GM12875 (cell line): ENCODE results near the gene HIP1.

Experiments used
- H3K4me3 ChIP-seq: one replicate; pipeline ENCODE4 v1.5.1; 2011; ENCODE audit warnings: low read depth, low read length, control low read depth
- TF ChIP-seq, protein P1 (sequence below): IDR thresholded peaks from 2 replicates; pipeline ENCODE4 v1.5.1; 2011; ENCODE audit warnings: low read depth, mild to moderate bottlenecking, control low read depth, inconsistent platforms, low read length, moderate library complexity, borderline replicate concordance; ENCODE audit not compliant: insufficient read depth

The HIP1 gene

DNA sequence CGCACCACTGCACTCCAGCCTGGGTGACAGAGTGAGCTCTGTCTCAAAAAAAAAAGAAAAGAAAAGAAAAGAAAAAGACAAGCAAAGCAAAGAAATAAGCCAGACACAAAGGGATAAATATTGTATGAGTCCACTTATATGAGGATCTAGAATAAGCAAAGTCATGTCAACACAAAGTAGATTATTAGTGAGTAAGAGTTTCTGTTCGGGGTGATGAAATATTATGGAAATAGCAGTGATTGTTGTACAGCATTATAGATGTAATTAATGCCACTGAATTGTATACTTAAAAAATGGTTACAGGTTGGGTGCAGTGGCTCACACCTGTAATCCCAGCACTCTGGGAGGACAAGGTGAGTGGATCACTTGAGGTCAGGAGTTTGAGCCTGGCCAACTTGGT lies 83.2 kb downstream of the HIP1 start:
- TF ChIP-seq, protein P1, sequence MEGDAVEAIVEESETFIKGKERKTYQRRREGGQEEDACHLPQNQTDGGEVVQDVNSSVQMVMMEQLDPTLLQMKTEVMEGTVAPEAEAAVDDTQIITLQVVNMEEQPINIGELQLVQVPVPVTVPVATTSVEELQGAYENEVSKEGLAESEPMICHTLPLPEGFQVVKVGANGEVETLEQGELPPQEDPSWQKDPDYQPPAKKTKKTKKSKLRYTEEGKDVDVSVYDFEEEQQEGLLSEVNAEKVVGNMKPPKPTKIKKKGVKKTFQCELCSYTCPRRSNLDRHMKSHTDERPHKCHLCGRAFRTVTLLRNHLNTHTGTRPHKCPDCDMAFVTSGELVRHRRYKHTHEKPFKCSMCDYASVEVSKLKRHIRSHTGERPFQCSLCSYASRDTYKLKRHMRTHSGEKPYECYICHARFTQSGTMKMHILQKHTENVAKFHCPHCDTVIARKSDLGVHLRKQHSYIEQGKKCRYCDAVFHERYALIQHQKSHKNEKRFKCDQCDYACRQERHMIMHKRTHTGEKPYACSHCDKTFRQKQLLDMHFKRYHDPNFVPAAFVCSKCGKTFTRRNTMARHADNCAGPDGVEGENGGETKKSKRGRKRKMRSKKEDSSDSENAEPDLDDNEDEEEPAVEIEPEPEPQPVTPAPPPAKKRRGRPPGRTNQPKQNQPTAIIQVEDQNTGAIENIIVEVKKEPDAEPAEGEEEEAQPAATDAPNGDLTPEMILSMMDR, result no peak
- H3K4me3 ChIP-seq, result no peak overlapping the region

GRCh38 chr7:75654855-75655254 lies 83.9 kb downstream of the HIP1 start:
- TF ChIP-seq, protein P1, result no peak
- no peak overlapping the region for H3K4me3 ChIP-seq

DNA sequence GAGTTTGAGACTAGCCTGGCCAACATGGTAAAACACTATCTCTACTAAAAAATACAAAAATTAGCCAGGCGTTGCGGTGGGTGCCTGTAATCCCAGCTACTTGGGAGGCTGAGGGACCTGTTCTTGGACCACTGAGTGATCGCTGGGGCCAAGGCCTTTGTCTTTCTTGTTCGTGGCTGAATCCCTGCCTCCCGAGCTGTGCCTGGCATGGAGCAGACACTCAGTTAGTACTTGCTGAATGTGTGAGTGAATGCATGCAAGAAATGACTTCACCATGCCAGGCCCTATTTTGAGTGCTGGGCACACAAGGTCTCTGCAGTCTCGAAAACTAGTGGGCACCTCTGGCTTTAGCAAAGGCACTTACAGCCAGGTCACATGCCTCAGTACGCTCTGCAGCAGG lies 85.1 kb downstream of the HIP1 start:
- TF ChIP-seq, protein P1, result no peak

GRCh38 chr7:75652788-75653187 lies 86.0 kb downstream of the HIP1 start:
- TF ChIP-seq, protein P1, result no peak
- no peak overlapping the region for H3K4me3 ChIP-seq

More for the DNA sequence above, 85.1 kb downstream of the HIP1 start:
- no peak overlapping the region for H3K4me3 ChIP-seq

DNA sequence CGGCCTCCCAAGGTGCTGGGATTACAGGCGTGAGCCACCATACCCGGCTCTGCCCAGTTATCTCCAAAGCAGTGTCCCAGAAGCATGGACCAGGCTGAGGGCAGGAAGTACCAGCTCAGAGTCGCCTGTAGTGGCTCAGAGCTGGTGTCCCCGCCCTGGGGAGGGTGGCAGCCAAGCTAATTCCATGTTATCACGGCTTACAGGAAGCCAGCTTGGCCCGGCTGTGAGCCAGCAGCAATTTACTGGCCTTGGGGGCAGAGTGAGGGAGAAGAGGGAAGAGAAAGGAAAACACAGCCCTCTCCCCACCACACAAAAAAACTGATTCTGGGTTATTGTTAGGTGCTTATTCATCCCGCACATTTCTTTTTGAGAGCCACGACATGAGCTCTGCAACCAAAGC lies 88.1 kb downstream of the HIP1 start:
- TF ChIP-seq, protein P1, result no peak
- no peak overlapping the region for H3K4me3 ChIP-seq

DNA sequence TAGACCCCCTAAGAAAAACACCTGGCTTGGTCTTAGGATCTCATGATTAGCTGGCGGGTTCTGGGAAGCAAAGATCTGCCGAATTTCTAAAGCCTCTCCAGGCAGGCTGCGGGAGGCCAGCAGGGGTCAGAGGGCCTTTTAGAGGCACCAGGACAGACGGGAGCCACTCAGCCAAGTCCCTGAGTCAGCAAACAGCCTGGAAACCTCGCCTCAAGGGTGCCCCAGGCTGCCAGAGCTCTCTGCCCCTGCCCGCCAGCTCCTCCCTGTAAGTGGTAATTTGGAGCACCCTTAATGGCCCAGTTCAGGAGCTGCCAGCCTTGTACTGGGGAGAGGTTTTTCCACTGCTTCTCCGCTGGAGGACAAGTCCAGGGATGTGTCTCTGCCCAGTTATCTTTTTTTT lies 88.7 kb downstream of the HIP1 start:
- no peak overlapping the region for H3K4me3 ChIP-seq
- TF ChIP-seq, protein P1, result no peak

DNA sequence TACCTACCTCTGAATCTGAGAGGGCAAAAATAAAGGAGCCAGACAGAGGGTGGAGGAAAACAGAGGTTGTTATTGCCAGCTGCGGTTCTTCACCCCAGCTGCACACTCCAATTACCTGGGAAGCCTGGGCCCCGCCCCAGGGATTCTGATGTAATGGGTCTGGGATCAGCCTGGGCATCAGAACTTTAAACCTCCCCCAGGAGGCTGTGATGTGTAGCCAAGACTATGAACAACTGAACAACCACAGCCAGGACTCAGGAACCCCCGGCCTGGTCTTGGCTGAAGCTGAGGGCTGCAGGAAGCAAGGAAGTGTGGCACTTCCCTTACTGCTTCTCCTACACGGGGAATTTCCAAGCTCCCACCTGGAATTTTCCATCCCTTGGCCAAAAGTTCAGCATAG lies 89.3 kb downstream of the HIP1 start:
- TF ChIP-seq, protein P1, result no peak

More for the DNA sequence above, 89.3 kb downstream of the HIP1 start:
- H3K4me3 ChIP-seq, result no peak overlapping the region
